Measurements from ENCODE around the gene C1QTNF6.
"Not testable (repeated sequence)": the region's sequence is repeated elsewhere in the genome, so short reads cannot be mapped to it uniquely, and the experiment has no call there.

C1QTNF6 gene

GRCh38 chr22:37187891-37188761 lies at the start of gene C1QTNF6:
Gene C1QTNF6 (minus strand): TSS chr22:37188247. CDS start chr22:37188213, 34 bp downstream.
- ChIA-PET CTCF (interaction anchor here (1.1 to 1.9 kb wide), 4 partner anchors 10 to 25 kb away, joined by 3 to 6 read pairs (median 4); no protein-coding TSS in a partner anchor), POLR2A (no interaction called here)
- no peak for DNase-seq (ENCODE audit: extremely low spot score)
- TF ChIP-seq CTCF (IDR thresholded peaks at IDR 0.05; ENCODE audit: control extremely low read depth, extremely low read depth, low read depth, missing control alignments): no peak

DNA sequence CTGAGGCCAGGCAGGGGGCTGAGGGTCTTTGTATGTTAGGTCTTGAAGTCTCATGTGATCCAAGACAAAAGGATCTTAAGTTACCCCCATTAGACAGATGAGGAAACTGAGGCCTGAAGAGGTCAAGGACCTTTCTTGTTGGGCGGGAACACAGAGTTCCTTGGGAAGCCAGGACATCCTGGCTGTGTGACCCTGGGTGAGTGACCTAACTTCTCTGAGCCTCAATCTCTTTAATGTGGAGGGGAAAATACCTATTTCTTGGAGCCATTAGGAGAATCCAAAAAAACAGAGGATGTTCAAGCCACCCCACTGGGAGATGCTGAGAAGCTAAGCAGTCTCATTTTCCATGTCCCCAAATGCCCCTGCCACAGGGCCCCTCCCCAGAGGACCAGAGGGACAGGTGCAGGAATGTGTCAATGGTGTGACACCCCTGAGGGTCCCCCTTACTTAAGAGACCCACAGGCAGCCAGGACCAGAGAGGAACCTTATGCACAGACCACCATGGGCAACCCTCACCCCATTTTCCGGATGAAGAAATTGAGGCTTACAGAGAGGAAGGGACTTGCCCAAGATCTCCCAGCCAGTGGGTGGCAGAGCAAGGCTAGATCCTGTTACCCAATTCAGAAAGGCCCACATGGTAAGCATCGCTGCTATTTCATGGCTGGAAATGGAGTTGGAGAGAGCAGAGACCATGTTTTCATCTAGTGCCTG lies 48.0 kb upstream of the C1QTNF6 start:
- ChIA-PET CTCF (interaction anchor here (2.3 kb wide), 1 partner anchor 24 kb away, joined by 9 read pairs; no protein-coding TSS in a partner anchor), POLR2A (no interaction called here)
- TF ChIP-seq CTCF (IDR thresholded peaks at IDR 0.05; ENCODE audit: control extremely low read depth, extremely low read depth, low read depth, missing control alignments): no peak
- DNase-seq (ENCODE audit: extremely low spot score): no peak

- CTCF ChIA-PET: interaction anchor here (1.5 to 2.3 kb wide), 2 partner anchors 25 to 35 kb away, joined by 4 to 9 read pairs; no protein-coding TSS in a partner anchor
- DNase-seq (ENCODE audit: extremely low spot score): no peak
- no peak for TF ChIP-seq CTCF (IDR thresholded peaks at IDR 0.05; ENCODE audit: control extremely low read depth, extremely low read depth, low read depth, missing control alignments)
- POLR2A ChIA-PET: no interaction called here
These were observed 47.0 kb upstream of the C1QTNF6 start for GRCh38 chr22:37234736-37235711.

GRCh38 chr22:37233751-37234631 lies 45.9 kb upstream of the C1QTNF6 start:
- ChIA-PET CTCF (interaction anchor here (1.1 to 2.3 kb wide), 3 partner anchors 26 to 34 kb away, joined by 3 to 9 read pairs (median 4); no protein-coding TSS in a partner anchor), POLR2A (no interaction called here)
- no peak for DNase-seq (ENCODE audit: extremely low spot score)
- TF ChIP-seq CTCF (IDR thresholded peaks at IDR 0.05; ENCODE audit: control extremely low read depth, extremely low read depth, low read depth, missing control alignments): no peak

- DNase-seq (ENCODE audit: extremely low spot score); POLR2A ChIA-PET: not testable (repeated sequence)
- CTCF ChIA-PET: interaction anchor here (1.1 to 1.5 kb wide), 2 partner anchors 27 to 34 kb away, joined by 3 to 4 read pairs; no protein-coding TSS in a partner anchor
These were observed 45.3 kb upstream of the C1QTNF6 start for GRCh38 chr22:37233371-37233750.

Measured in GM10248 (cell line).